ENCODE measurements around the gene VASN.

GRCh38 chr16:4390266-4391260, 18.9 kb downstream of the VASN start:
- no peak for TF ChIP-seq ARNT (IDR thresholded peaks at IDR 0.05)
- no peak for TF ChIP-seq CTBP1 (IDR thresholded peaks at IDR 0.05; ENCODE audit: borderline replicate concordance)
- no peak for TF ChIP-seq BHLHE40 (IDR thresholded peaks at IDR 0.05; ENCODE audit: borderline replicate concordance)
- no peak for TF ChIP-seq ELF4 (IDR thresholded peaks at IDR 0.05)
- no peak for TF ChIP-seq SP1 (IDR thresholded peaks at IDR 0.05)
- no peak for TF ChIP-seq TARDBP (IDR thresholded peaks at IDR 0.05)
